ENCODE data around the gene GRK5.

DNA sequence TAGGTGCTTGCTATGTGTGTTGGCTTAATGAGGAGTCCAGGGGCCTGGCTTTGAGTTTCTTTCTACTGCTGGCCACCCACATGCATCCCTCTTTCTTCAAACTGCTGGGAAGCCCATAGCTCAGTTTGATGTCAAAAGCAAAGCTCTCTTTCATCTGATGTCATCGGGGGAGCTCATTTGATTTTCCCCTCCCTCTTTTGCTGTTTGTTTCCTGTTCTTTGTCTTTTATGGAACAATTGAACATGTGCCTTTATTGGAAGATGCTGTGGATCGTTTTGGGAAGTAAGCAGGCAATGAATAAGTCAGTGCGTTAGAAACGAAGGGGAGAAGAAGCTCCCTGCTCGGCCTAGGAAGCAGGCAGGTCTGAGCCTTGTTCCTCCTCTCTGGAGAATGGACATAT lies 140.7 kb downstream of the GRK5 start:
- TF ChIP-seq, protein P1, sequence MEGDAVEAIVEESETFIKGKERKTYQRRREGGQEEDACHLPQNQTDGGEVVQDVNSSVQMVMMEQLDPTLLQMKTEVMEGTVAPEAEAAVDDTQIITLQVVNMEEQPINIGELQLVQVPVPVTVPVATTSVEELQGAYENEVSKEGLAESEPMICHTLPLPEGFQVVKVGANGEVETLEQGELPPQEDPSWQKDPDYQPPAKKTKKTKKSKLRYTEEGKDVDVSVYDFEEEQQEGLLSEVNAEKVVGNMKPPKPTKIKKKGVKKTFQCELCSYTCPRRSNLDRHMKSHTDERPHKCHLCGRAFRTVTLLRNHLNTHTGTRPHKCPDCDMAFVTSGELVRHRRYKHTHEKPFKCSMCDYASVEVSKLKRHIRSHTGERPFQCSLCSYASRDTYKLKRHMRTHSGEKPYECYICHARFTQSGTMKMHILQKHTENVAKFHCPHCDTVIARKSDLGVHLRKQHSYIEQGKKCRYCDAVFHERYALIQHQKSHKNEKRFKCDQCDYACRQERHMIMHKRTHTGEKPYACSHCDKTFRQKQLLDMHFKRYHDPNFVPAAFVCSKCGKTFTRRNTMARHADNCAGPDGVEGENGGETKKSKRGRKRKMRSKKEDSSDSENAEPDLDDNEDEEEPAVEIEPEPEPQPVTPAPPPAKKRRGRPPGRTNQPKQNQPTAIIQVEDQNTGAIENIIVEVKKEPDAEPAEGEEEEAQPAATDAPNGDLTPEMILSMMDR (conservative IDR thresholded peaks at IDR 0.05; ENCODE audit: low read depth, low read length): no peak
- no peak for TF ChIP-seq EZH2phosphoT487 (IDR thresholded peaks at IDR 0.05; ENCODE audit: borderline replicate concordance, low read length)
